Measurements from ENCODE around the gene CAVIN3. TPM values are rescaled to one million over a fixed set of nuclear protein-coding genes. Genes with fewer than 3 reads are reported as not detected.

CAVIN3 gene
- total RNA-seq, 1 donor from 2014 or later: 30.7 TPM

DNA sequence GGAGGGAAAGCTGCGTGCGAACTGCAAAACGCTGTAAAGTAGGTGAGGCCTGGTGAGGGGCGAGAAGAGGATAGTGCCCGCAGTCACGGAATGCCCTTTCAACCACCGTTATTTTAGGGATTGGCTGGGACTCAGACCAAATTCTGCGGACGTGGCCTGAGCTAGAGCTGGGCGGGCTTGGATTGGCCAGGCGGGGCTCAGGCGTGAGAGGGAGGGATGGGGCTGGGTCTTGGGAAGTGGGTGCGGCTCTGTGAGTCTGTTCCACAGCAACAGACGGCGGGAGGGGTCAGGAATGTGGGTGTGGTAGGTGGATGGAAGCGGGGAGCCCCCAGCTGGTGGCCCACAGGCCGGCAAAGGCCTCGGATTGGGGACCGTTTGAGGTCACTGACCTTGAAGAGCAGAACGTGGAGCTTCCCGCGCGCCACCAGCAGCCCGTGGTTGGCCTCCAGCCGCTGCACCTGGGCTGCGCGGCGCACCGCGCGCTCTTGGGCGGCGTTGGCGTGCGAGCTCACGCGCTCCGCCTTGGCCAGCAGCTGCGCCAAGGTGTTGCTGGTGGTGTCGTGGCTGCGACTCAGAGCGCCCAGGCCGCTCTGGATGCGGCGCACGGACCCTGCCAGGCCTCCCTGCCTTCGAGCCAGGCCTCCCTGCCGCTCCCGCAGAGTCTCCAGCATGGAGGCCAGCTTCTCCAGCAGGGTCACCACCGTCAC, 444 bp downstream of the CAVIN3 start:
- no peaks in the 10 kb centered on the region for H3K36me3 Mint-ChIP-seq (ENCODE audit: unreplicated experiment)
- no peaks in the 10 kb centered on the region for H3K9me3 Mint-ChIP-seq (ENCODE audit: unreplicated experiment)
- H3K4me1 Mint-ChIP-seq (ENCODE audit: unreplicated experiment): peaks cover 54% of the 10 kb centered on the region
- TF ChIP-seq, protein P1, sequence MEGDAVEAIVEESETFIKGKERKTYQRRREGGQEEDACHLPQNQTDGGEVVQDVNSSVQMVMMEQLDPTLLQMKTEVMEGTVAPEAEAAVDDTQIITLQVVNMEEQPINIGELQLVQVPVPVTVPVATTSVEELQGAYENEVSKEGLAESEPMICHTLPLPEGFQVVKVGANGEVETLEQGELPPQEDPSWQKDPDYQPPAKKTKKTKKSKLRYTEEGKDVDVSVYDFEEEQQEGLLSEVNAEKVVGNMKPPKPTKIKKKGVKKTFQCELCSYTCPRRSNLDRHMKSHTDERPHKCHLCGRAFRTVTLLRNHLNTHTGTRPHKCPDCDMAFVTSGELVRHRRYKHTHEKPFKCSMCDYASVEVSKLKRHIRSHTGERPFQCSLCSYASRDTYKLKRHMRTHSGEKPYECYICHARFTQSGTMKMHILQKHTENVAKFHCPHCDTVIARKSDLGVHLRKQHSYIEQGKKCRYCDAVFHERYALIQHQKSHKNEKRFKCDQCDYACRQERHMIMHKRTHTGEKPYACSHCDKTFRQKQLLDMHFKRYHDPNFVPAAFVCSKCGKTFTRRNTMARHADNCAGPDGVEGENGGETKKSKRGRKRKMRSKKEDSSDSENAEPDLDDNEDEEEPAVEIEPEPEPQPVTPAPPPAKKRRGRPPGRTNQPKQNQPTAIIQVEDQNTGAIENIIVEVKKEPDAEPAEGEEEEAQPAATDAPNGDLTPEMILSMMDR (IDR thresholded peaks at IDR 0.05): no peak
- peaks cover 2% of the 10 kb centered on the region for H3K27me3 Mint-ChIP-seq (ENCODE audit: unreplicated experiment)
- H3K27ac Mint-ChIP-seq (ENCODE audit: unreplicated experiment): peak overlapping the region; percentile 97
- peak; percentile 87 for DNase-seq (ENCODE audit: extremely low spot score, unreplicated experiment)
- peak overlapping the region; percentile 76 for H3K4me3 Mint-ChIP-seq (ENCODE audit: unreplicated experiment)

DNA sequence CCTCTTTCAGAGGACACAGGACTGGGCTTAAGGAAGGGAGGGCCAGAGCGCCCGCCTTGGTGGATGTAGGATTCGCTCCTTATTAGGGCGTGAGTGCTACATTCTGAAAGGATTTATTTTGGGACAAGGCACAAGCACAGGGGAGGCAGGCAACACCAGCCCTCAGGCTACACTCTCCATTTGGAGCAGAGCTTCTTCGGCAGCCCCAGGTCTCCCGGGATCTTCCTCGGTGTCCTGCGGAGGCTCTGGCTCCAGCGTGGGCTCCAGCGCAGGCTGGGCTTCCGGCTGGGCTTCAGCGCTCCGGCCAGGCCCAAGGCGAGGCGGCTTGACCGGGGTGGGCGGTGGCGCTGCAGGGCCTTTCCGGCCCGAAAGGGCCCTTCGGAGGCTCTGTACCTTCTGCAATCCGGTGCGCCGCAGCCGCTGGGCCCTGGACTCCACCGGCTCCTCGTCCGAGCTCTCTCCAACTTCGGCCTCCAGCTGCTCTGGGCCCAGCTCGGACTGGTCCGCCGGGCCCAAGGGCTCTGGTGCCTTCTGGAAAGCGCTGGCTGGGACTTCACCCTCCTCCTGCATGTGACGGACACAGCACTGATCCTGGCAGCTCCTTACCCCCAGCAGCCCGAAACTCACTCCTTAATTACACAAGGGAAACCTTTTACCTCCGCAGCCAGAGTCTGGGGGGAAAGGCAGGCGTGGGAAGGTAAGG, 1.1 kb downstream of the CAVIN3 start:
- Mint-ChIP-seq H3K9me3 (ENCODE audit: unreplicated experiment) (no peaks in the 10 kb centered on the region), H3K27me3 (ENCODE audit: unreplicated experiment) (peaks cover 8% of the 10 kb centered on the region), H3K4me1 (ENCODE audit: unreplicated experiment) (peaks cover 53% of the 10 kb centered on the region), H3K36me3 (ENCODE audit: unreplicated experiment) (no peaks in the 10 kb centered on the region), H3K4me3 (ENCODE audit: unreplicated experiment) (peak overlapping the region; percentile 76), H3K27ac (ENCODE audit: unreplicated experiment) (peak overlapping the region; percentile 97)
- DNase-seq (ENCODE audit: extremely low spot score, unreplicated experiment): peak; percentile 85
- TF ChIP-seq, protein P1 (IDR thresholded peaks at IDR 0.05): no peak

DNA sequence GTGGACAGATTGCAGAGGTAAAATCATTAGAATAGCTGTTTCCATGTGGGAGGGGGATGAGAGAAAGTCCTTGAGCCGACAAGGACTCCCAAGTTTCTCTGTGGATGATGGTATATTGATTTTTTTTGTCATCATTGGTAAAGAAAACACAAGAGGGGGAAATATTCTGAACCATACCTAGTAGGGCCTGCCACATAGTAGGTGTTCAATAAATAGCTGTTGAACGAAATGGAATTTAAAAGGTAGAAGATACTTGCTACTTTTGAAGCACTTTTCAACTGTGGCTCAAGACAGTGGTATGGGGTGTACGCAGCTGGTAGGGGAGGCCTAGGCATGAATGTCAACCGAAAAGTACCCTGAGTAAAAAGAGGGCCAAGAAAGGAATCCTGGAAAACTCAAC, 2.1 kb downstream of the CAVIN3 start:
- Mint-ChIP-seq H3K4me3 (ENCODE audit: unreplicated experiment) (peak overlapping the region; percentile 76), H3K4me1 (ENCODE audit: unreplicated experiment) (peaks cover 49% of the 10 kb centered on the region), H3K9me3 (ENCODE audit: unreplicated experiment) (no peaks in the 10 kb centered on the region), H3K36me3 (ENCODE audit: unreplicated experiment) (no peaks in the 10 kb centered on the region), H3K27me3 (ENCODE audit: unreplicated experiment) (peaks cover 16% of the 10 kb centered on the region), H3K27ac (ENCODE audit: unreplicated experiment) (peak overlapping the region; percentile 97)
- DNase-seq (ENCODE audit: extremely low spot score, unreplicated experiment): no peak
- TF ChIP-seq, protein P1 (IDR thresholded peaks at IDR 0.05): no peak

DNA sequence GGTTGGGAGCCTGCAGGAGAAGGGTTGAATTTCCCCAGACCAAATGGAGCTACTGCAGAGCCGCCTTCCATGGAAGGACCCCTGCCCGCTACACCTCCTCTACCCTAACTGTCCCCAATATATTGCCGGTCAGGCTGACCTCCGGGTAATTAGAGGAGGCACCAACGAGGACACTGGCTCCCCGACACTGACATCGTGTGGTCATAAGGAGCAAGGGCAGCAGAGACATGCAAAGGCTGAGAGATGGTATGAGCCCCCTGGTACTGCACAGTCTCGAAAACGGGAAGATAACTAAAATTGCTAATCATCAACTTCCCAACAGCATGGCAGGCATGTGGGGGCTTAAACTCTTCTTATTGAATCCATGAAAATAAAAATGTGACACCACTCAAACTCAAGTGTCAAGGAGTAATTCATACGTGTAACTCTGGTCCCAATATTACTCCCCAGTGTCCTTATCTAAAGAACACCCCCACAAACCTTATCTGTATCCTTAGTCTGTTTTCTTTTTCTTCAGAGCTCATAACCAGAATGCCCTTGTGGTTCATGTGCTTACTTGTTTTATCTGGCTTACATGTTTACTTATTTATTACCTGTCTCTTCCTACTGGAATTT, 4.4 kb downstream of the CAVIN3 start:
- Mint-ChIP-seq H3K4me3 (ENCODE audit: unreplicated experiment) (no peak overlapping the region), H3K36me3 (ENCODE audit: unreplicated experiment) (no peaks in the 10 kb centered on the region), H3K9me3 (ENCODE audit: unreplicated experiment) (no peaks in the 10 kb centered on the region), H3K27me3 (ENCODE audit: unreplicated experiment) (peaks cover 28% of the 10 kb centered on the region), H3K4me1 (ENCODE audit: unreplicated experiment) (peaks cover 32% of the 10 kb centered on the region), H3K27ac (ENCODE audit: unreplicated experiment) (no peak overlapping the region)
- TF ChIP-seq, protein P1 (IDR thresholded peaks at IDR 0.05): peak; percentile 77
- no peak for DNase-seq (ENCODE audit: extremely low spot score, unreplicated experiment)

DNA sequence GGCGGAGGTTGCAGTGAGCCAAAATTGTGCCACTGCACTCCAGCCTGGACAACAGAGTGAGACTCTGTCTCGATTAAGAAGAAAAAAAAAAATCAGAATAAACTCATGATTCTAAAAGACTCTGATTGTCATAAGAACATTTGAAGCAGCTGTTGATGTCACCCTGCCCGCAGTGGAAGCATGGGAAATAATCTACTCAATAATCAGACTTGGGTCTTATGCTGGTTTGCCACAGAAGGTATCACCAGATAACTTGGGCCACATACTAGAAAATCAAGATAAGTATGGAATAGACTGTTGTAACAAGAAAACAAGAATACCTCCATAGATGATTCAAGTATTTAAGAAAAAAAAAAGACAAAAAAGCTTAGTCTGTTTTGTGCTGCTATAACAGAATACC, 8.2 kb downstream of the CAVIN3 start:
- Mint-ChIP-seq H3K9me3 (ENCODE audit: unreplicated experiment) (no peaks in the 10 kb centered on the region), H3K27me3 (ENCODE audit: unreplicated experiment) (peaks cover 49% of the 10 kb centered on the region), H3K4me1 (ENCODE audit: unreplicated experiment) (peaks cover 5% of the 10 kb centered on the region), H3K36me3 (ENCODE audit: unreplicated experiment) (no peaks in the 10 kb centered on the region), H3K4me3 (ENCODE audit: unreplicated experiment) (no peak overlapping the region), H3K27ac (ENCODE audit: unreplicated experiment) (no peak overlapping the region)
- no peak for DNase-seq (ENCODE audit: extremely low spot score, unreplicated experiment)
- TF ChIP-seq, protein P1 (IDR thresholded peaks at IDR 0.05): no peak

Measured in osteocyte (in vitro differentiated cells).